Stimulated activated CD4-positive, alpha-beta T cell treated with anti-CD3 and anti-CD28 coated beads, TNF-alpha, amount 100 ng/mL, for 24 hours (primary cell): ENCODE results near the gene ADAMTSL3.
"Not testable (repeated sequence)": the region's sequence is repeated elsewhere in the genome, so short reads cannot be mapped to it uniquely, and the experiment has no call there.

Experiments used
- DNase-seq, 3 experiments: peaks; one replicate each; pipeline ENCODE4 v3.0.0-alpha.2; 2020; ENCODE audit warnings: low read depth in 3 of 3

ADAMTSL3 gene

DNA sequence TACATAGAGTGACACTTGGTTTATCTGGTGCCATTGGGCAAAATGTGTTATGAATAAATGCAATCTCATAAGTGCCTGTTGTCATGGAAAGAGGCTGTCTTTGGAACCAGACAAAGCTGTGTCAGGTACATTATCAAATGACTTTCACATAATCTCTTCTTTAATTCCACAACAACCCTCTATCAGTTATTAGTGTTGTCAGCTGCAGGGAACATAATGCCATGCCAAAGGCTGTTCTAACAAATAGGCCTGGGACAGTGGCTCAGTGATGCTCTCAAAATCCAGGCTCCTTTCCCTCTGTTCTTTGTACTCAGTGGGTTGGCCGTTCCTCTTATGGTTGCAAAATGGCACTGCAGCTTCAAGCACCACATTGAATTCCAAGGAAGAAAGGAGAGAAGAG is 91.8 kb downstream of the ADAMTSL3 start:
- DNase-seq = no peak

DNA sequence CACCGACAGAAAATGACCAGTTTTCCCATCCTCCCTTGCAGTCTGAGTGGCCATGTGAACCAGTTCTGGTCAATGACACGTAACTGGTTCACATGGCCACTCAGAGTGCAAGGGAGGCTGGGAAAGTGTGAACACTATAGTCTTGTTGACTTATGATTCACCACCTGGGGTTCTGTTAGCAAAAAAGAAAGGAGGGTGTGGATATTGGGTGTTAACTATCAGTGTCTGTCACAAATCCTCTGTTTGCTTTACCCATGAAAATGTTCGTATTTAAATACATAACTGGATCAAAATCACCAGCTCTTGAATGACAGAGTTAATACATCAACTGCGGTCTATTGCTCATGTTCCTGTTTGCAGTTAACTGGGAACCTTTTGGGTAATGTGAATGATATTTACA is 92.3 kb downstream of the ADAMTSL3 start:
- DNase-seq = no peak

DNA sequence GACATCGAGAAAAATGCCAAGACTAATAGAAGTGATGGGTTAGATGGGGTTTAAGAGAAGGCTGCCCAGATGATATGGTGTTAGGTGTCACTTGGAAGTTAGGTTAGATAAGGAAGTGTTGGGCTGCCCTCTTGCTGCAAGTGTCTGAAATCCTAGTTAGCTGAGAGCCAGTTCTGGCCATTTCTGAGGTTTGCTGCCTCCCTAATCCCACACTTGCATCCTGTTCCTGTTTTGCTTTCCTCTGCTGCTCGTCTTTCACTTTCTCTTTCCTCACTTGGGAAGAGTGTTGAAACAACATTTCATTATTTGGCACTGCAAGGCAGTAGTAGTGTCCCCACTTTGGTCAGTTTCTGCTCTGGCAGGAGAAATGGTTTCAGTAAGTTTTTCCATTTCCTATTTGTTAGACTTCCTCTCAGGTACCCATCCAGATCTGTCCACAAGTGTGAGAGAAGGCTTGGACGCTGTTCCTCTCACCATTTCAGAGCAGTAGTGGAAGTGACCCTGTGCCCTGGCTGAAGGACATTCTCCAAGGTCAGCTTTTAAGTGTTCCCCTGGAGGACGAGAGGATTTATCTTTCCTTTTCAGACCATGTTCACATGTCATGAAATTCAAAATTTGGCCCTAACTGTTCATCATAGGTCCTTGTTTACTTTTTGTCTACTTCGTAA is 93.3 kb downstream of the ADAMTSL3 start:
- no peak for DNase-seq

DNA sequence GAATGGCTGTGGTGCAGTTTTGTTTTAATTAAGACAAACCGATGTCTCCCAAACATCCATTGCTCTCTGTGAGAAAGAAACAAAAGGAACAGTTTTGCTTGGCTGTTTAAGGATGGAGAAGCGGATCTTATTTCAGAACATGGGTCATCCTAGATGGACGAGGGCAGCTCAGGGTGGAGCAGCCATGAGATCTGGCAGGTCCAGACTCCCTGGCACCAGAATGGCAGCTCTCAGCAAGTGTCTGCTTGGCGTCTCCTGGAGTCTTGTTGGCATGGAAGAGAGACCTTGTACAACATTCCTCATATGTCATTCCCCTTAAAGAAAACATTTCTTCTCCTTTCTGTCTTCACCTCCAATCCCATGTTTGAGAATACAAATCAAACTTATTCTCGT is 93.8 kb downstream of the ADAMTSL3 start:
- DNase-seq = no peak

DNA sequence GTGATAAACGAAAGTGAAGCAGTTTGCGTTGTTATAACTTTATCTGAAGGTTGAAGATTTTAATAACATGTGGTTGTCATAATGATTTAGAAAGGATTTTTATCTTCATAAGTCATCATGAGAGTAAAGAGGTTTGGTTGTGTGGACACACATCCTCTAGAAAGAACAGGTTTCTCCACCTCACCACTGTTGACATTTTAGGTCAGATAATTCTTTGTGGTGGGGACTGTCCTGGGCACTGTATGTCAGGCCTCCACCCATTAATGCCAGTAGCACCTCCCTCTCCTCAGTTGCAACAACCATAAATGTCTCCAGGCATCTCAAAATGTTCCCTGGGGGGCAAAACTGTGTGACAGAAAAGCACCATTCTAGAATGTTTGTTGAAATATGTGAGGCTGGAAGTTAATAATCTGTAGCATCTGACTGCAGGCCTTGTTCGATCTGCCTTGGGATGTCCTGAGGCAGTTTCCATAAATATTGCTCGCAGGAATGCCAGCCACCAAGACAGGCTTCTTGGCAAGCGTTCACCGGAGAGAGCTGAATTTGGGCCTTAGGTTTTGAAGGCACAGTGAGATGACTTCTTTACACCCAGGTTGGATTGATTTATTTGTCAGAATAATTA is 100.1 kb downstream of the ADAMTSL3 start:
- DNase-seq = no peak

DNA sequence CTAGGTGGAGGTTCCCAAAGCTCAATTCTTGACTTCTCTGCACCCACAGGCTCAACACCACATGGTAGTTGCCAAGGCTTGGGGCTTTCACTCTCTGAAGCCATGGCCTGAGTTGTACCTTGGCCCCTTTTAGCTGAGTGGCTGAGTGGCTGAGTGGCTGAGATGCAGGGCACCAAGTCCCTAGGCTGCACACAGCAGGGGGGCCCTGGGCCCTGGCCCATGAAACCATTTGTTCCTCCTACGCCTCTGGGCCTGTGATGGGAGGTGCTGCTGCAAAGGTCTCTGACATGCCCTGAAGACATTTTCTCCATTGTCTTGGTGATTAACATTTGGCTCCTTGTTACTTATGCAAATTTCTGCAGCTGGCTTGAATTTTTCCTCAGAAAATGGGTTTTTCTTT is 103.4 kb downstream of the ADAMTSL3 start:
- DNase-seq = not testable (repeated sequence)

DNA sequence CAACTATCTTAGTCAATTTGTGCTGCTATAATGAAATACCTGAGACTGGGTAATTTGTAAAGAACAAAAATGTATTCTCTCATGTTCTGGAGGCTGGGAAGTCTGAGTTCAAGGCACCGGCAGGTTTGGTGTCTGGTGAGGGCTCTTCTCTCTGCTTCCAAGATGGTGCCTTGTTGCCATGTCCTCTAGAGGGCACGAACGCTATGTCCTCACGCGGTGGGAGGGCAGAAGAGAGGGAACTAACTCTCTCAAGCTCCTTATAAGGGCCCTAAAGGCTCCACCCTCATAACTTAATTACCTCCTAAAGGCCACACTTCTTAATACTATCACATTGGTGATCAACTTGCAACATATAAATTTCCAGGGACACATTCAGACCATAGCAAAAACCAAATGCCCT is 108.4 kb downstream of the ADAMTSL3 start:
- DNase-seq = no peak

DNA sequence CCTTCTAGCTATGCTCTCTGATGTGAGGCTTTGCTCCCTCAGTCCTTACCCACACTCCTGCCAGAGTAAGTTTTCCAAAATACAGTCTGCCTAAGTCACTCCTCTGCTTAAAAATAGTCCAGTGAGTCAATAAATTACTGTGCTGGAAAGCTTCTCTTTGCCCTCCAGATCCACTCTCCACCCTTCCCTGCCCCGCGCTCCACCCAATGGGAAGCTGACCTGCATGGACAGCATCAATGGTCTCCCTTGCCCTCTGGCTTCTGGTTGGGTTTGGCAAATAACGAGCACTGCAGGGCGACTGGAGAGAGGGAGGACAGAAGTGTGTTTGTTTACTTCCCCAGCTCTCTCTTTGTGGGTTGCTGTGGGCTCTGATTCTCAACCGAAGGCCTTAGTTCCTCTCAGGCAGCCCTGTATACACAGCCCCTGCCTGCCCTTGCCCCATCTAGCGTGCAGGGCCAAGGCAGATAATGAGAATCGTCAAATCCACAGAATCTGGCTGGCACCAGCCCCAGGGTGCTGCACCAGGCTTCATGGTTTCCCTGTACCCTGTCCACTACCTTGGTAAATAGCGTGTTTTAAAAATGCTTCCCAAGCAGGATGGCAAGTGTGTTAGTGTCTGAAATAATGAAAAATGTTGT is 110.4 kb downstream of the ADAMTSL3 start:
- DNase-seq = no peak

DNA sequence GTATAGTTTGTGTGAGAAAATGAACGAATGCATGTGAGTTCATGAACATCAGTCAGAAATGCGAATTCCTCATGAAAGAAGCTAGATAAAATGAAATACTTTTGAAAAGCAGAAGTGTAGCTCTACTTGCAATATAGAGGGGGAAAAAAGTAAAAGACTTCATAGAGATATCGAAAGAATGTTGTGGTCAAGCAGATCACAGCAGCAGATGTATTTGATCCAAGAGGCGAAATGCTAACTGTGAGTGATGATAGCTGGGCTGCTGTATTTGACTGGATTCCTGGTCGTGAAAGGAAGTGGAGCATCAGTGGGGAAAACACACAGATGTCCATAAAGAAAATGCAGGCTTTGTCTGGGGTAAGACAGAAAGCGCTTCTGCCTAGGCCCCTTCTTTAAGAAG is 112.4 kb downstream of the ADAMTSL3 start:
- DNase-seq = no peak

DNA sequence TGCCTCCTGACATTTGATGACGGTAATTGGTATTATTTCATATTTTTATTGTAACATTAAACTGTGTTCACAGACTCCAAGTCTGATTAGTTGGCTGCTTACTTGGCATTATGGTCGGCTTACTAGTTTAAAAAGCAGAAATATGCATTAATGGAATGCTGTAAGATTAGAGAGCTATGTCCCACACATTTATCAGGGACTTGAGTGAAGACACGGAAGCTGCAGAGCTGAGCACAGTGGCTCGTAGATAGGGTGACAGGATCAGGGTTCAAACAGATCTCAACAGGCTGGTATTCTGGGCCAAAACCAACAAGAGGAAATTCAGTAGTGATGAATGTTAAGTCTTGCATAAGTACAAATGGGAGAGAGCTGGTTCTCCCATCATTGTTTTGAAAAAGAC is 113.8 kb downstream of the ADAMTSL3 start:
- DNase-seq = no peak

DNA sequence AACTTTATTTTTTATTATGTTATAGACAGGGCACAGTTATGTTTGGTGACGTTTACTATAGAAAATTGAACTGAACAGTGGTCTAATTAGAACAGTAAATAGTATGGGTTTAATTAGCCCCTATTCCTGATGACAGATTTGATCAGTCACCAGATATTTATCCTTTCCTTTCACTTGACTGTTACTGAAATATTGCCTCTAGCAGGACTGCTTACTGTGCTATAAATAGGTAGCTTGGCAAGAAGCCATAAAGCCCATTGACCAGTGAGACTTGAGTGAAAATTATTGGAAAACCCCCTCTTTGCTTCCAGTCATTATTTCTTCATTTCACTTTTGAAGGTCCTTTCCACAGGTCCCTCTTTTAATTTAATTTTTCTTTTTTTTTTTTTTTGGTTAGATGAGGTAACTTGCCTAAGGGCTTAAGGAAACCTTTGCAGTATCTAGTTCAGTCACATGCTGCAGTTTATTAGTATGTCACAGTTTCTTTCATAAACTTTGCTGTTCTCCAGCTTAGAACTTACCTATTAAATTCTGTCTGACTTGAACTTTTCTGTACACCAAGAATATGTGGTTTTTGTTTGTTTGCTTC is 115.6 kb downstream of the ADAMTSL3 start:
- no peak for DNase-seq

DNA sequence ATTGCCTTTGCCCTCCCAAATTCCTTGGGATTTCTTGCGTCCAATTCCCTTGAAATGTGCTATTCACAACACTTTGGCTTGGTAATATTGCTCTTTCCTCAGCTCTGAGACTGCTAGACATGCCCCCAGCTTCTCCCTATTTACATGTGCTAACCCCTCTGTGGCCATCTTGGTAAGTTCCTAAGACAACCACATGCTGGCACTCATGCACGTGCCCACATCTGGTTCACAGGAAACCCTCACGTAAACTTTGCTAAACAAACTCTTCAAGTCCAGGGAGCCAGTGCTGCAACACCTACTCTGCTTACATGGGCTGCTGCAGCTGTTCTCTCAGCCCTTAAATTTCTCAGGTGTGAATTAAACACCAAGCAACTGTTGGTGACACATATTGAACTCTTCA is 121.8 kb downstream of the ADAMTSL3 start:
- DNase-seq = no peak

DNA sequence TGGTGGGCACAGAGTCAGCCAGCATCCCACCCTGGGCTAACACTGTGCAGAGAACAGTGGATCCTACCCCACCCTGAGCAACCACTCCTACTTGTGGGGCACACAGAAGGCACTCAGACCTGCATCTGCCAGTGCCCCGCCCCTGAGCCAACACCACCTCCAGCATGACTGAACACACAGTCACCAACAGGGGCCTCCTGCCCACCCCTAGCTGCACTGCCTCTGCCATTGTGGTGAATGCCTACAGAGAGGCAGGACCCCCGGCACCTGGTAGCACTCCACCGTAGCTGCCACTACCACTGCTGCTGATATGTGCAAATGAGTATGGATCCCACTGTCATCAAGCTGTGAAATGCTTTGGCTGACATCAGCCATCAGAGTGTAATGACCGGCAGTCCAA is 123.1 kb downstream of the ADAMTSL3 start:
- DNase-seq = no peak

DNA sequence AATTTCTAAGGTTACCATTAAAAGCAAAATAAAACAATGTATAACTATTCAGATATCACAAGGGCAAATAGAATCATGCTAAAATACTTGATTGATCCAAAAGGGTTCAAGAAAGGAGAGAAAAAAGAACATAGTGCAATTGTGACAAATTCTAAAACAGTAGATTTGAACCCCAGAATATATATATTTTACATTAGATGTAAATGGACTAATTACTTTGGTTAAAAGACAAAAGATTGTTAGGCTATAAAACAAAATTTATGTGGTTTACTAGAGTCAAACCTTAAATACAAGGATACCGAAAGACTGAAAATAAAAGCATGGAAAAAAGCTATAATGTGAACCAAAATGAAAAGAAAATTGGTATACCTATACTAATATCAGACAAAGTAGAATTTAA is 129.3 kb downstream of the ADAMTSL3 start:
- no peak for DNase-seq

DNA sequence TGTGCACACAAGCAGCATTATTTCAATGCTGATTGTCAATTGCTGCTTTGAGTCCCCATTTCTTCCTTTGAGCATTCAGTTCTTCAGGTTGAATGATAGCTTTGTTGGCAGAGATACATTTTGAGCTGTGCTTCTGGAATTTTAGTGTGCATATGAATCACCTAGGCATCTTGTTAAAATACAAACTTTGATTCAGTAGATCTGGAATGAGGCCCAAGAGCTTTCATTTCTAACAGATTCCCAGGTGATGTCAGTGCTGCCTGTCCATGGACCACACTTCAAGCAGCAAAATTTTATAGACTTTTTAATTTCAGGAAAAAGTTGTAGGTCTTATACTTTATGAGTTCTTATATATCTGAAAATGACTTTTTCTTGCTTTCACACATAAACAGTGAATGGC is 131.1 kb downstream of the ADAMTSL3 start:
- no peak for DNase-seq

DNA sequence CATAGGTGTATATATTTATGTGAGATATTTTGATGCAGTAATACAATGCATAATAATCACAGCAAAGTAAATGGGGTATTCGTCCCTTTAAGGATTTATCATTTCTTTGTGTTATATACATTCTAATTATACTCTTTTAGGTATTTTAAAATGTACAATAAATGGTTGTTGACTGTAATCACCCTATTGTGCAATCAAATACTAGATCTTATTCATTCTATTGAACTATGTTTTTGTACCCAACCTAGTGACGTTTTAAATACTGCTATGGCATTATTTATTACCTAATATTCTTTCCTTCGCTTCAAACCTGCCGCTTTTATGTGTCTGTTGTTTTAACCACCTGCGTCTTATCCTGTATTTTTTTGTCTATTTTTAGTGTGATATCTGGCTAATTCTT is 132.4 kb downstream of the ADAMTSL3 start:
- no peak for DNase-seq

DNA sequence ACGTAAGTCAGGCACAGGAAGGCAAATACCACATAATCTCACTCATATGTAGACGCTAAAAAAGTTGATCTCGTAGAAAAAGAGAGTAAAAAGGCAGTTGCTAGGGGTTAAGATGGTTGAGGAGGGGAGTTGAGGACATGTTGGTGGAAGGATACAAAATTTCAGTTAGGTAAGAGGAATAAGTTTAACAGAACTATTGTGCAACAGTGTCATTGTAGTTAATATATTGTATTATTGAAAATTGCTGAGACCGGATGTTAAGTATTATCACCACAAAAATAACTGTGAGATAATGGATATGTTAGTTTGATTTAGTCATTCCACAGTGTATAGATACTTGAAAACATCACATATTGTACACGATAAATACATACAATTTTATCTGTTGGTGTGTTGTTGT is 139.1 kb downstream of the ADAMTSL3 start:
- no peak for DNase-seq

DNA sequence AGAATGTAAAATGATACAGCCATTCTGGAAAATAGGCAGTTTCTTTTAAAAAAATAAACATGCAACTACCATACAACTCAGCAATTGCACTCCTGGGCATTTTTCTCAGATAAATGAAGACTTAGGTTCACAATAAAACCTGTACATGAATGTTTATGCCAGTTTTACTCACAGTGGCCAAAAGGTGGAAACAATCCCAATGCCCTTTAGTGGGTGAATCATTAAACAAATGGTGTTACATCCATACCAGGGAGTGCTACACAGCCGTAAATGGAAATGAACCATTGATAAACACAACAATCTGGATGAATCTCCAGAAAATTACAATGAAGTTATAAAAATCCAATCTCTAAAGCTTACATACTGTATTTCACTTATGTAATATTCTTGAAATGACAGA is 140.3 kb downstream of the ADAMTSL3 start:
- DNase-seq = no peak

DNA sequence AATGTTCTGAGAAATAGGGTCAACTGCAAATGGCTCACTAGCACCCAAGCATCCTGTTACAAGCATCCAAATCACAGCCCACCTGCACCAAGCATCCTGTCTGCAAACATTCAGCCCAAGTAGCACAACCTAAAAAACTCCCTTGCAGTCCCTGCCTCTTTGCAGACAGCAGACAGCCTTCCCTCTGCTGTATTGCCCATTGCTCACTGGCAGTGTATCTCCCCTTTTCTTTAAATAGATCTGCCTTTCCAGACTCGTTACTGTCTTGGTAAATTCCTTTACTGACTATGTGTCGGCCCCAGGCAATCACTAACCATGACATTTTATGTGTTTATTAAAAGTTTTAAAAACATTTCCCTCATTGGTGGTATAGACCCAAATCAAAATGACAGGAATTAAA is 155.4 kb downstream of the ADAMTSL3 start:
- no peak for DNase-seq

DNA sequence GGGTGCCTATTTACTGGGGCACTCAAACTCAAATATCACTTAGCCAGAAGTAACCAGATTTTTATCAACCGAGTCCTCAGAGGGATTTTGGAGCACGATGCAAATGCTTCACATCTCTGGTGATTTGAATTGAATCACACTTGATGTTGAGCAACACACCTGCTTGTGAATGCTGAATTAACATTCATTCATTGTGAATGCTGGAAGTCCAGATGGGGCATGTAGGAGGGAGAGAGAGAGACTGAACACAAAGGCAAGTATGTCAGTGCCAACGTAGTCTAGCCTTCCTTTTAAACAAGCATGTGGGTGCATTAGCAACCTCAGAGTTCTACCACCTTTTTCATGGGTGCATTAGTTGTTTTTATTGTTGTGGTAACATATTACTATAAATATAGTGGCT is 156.2 kb downstream of the ADAMTSL3 start:
- DNase-seq = no peak

DNA sequence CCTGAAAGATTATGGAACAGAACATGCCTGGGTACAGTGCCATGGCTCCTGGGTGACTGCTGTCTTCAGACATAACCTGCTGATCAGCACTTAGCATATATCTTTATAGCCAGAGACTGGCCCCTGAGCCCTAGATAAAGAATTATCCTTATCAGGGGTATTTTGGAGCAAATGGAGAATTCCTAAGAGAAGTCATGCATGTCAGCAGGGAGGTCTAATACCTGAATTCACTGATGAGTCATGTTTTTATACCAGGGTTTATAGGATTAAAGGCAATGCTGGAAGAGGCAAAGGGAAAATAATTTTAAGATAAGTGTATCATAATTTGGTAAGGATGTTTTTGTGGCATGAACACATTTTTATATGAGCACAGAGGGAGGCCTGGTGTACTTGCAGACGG is 159.8 kb downstream of the ADAMTSL3 start:
- DNase-seq = no peak

DNA sequence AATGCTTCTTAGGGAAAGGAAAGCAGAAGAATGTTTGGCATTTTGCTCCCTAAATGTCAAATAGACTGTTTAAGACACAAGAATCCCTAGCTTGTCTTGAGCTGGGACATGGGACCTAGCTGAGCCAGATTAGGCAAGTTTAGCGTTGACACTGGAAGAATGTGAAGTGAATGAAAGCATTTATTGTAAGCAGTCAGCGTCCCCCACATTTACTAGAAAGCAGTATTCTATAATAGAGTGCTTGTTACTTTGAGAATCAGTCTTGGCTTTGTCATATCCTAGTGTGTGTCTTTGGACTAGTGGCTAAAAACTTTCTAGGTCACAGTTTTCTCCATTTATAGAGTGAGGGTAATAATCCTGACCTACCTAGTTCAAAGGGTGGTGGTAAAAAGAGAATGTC is 161.6 kb downstream of the ADAMTSL3 start:
- no peak for DNase-seq
